GM12873 (cell line): Measurements from ENCODE around the gene EFHC2.

ENCODE experiments used
- CTCF ChIP-seq: IDR thresholded peaks from 2 replicates; pipeline ENCODE4 v1.5.1; 2012; ENCODE audit warnings: low read depth, mild to moderate bottlenecking, moderate library complexity, low read length, control low read depth; ENCODE audit not compliant: insufficient read depth; ENCODE audit errors: missing control alignments

The EFHC2 gene

GRCh38 chrX:44247468-44247867 lies 96.0 kb downstream of the EFHC2 start:
- no peak for TF ChIP-seq CTCF

GRCh38 chrX:44246826-44247225 lies 96.6 kb downstream of the EFHC2 start:
- no peak for TF ChIP-seq CTCF

GRCh38 chrX:44245733-44246132 lies 97.7 kb downstream of the EFHC2 start:
- TF ChIP-seq CTCF = no peak

- TF ChIP-seq CTCF = peak; percentile 55
Observed at GRCh38 chrX:44244008-44244407, 99.5 kb downstream of the EFHC2 start.

- TF ChIP-seq CTCF = no peak
Observed at GRCh38 chrX:44241546-44241945, 101.9 kb downstream of the EFHC2 start.

GRCh38 chrX:44240036-44240435 lies 103.4 kb downstream of the EFHC2 start:
- TF ChIP-seq CTCF = no peak

GRCh38 chrX:44239036-44239435 lies 104.4 kb downstream of the EFHC2 start:
- TF ChIP-seq CTCF = no peak
